T-helper 22 cell (primary cell): Measurements from ENCODE around the gene NT5M.

ENCODE experiments used
- DNase-seq: peaks from one replicate; pipeline ENCODE4 v3.0.0-alpha.2; 2020; ENCODE audit warnings: low read depth

NT5M gene

DNA sequence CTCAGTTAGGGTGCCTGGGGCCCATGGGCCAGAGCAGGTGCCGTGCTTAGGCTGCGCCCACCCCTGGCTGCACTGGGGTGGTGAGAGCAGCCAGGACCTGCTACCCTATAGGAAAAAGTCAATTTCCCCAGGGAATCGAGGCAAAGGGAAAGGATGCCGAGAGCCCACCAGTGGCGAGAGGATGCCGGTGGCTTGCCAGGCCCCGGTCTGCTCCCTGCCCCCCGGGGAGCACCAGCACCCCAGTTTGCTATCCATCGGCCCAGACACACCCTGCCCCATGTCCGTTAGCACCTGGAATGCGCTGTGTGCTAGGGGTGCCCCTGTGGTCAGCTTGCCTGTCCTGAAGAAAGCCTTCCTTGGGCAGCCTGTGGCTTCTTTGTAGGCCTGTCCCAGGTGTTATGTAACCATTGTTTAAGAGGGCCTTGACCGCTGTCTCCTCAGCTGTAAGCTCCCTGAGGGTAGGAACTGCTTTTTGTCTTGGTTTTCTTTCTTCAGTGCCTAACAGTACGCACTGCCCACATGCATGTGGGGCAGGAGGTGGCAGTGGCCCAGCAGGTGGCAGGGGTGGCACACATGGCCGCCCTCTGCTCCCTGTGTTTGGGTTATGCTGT, 40.8 kb downstream of the NT5M start:
- DNase-seq, result no peak

DNA sequence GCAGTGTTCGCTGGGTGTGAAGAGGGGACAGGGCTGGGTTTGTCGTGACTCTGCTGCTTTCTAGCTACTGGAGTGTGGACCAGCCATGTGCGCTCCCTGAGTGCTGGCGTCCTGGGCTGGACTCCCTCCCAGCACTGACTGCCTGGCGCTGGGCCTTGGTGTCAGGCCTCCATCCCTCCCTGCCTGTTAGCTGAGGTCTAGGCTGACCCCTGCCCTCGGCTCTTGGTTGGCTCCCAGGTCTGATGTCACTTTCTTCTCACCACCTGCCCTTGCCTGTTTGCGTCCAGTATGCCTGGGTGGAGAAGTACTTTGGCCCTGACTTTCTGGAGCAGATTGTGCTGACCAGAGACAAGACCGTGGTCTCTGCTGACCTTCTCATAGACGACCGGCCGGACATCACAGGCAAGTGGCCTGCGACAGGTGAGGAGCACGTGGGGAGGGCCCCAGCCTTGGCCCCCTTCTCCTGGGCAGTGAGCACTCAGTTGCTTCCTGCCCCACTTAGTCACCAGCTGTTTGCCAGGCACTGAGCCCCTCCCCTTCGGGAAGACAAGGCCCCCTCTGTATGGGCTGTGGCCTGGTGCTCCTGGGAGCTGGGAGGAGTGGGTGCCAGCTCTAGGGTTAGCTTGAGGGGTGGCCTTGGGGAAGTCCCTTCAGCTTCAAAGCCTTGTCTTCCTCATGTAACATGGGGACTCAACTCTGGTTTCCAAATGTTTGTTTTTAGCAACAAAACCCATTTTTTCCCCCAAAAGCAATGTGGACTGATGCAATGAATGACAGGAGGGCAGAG, 41.5 kb downstream of the NT5M start:
- no peak for DNase-seq

DNA sequence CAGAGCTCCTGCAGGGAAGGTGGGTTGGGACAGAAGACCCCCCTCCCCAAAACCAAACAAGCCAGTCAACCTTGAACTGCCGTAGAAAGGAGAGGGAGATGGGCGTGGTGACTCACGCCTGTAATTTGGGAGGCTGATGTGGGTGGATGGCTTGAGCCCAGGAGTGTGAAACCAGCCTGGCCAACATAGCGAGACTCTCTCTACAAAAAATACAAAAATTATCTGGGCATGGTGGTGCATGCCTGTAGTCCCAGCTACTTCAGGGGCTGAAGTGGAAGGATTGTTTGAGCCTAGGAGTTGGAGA, 42.1 kb downstream of the NT5M start:
- DNase-seq, result no peak

DNA sequence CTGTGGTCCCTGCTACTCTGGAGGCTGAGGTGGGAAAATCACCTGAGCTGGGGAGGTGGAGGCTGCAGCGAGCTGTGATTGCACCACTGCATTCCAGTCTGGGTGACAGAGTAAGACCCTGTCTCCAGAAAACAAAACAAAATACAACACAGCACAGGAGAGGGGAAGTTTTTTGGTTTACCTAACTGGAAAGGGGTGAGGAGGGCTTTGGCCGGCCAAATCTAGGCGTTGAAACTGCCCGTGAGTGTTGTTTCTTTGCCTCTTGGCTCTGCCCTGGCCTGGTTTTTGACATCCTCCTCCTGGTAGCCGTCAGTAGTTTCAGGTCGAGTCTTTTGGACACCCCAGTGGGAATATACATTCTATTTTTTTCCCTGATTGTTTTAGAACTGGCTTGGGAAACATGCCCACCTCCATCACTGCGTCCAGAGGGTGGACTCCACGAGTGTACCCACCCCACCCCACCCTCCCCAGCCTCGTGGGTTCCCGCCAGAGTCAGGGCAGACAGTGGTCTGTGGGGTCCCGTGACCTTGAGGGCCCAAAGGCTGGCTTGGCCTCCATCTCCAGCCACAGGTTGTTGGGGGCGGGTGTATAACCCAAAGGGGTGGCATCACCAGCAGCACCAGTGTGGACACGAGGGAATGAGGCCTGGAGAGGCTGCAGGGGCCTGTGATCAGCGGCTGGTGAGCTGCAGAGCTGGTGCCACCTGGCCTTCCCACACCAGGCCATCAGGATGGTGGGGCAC, 42.7 kb downstream of the NT5M start:
- DNase-seq, result no peak

DNA sequence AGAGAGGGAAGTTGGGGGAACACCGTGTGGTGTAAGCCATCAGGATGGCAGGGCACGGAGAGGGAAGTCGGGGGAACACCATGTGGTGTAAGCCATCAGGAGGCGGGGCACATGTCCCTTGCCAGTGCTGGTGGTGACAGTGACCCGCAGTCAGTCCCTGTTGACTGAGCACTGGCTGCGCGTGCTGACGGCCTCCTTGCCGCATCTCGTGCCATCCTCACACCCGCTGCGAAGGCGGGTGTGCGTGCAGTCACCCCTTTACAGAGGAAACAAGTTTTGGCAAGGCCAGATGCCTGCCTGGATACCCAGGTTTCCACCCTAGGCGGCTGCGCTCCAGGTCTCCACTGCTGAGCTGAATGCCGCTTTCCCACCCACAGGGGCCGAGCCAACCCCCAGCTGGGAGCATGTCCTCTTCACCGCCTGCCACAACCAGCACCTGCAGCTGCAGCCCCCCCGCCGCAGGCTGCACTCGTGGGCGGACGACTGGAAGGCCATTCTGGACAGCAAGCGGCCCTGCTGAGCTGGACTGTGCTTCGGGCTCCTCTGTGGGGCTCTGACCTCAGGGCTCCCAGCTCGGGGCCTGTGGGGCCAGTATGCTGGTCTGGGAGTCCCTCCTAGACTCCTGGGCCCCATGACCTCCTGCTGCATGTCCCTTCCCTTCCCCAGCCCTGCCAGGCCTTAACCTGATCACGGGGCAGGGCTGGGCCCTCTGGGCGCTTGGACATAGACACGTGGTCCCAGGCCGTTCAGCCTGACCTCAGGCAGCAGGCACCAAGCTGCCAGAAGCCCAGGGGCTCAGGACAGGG, 43.5 kb downstream of the NT5M start:
- DNase-seq, result no peak

DNA sequence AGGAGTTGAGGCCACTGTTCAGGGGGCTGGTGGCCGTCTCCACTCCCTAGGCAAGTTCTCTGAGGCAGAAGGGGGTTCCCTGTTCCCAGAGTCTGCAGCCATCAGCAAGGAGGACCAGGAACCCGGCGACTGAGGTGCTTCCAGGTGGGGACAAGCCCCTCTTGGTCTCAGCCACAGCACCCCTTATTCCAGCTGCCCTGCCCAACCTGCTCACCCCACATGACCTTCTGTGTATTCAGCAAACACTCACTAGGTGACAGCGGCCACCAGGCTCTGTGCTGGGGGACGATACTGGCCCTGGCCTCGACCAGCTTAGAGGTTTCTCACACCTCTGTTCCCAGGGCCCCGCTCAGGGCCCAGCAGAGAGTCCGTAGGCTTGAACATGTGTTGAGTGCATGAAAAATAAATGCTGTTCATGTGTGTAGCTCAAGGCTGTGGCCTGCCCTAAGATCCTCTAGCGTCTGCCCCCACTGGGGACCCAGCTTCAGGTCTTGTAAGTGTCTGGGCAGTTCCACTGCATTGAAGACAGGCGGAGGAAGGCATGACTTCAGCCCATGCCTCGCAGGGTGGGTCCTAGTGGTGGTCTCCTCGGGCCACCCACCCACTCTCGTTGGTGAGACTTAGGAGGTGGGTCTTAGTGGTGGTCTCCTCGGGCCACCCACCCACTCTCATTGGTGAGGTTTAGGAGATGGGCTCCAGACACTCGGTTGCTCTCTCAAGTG, 44.2 kb downstream of the NT5M start:
- DNase-seq, result no peak

DNA sequence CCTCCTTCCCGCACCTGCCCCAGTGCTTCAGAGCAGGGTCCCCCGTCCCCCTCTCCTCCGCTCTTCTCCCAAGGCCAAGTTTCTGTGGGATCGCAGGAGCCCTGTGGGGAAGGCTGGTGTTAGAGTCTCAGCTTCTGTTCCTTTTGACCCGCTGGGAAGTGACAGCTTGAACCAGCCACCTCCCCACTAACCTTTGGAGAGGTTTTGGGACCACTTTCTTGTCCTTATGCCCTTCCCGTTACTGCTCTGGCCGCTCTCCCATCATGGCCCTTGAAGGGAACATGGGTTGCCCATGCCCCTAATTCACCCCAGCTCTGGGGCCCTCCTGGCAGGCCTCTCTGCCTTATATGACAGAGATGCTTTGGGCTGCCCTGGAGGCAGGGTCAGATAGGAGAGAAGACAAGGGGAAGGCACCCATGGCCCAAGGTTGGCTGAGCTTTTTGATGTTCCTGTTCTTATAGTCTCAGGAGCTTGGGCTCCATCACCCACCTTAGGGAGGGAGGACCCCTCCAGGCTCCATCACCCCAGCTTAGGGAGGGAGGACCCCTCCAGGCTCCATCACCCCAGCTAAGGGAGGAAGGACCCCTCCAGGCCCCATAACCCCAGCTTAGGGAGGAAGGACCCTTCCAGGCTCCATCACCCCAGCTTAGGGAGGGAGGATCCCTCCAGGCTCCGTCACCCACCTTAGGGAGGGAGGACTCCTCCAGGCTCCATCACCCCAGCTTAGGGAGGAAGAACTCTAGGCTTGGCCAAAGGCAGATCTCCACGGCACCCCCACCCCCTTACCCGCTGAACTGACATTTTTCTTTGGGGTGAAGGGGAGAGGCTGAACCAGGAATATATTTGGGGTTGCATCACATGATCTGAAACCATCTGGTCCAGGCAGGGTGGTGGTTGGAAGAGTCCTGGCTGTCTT, 45.0 kb downstream of the NT5M start:
- DNase-seq, result no peak

DNA sequence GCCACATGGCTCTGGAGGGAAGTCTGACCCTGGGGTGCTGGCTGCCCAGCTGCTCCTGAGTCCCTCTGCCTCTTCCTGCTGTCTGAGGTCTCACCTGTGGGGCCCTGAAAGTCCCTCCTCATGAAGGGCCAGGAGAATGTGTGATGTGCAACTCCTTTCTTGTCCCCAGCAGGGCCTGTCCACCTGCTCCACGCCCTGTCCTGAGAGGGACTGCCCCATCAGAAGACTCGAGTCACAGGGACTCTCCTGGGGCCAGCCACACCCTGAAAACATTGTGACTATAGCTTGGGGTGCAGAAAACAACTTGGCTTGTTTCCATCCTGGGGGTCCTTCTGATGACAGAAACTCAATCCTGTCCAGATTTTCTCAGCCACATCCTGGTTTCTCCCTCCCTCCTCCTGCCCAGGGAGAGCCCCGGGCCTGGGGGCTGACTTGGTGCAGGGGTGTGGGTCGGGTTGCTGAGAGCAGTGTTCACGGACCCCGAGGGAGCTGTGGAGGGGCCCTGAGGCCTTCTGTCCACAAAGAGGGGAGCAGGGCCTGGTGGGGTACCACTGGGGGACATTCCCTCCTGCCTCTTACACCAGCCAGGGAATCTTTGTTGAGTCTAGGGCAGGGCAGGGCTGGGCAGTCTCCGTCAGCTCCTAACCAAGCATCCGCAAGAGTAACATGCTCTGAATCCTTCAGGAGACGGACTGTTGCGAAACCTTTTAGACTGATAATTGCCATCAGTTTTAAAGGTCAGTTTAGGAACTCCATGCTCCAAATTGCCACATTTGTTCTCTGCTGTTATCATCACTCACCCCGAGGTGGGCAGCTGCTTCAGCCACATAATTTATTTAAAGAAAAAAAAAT, 45.9 kb downstream of the NT5M start:
- no peak for DNase-seq

DNA sequence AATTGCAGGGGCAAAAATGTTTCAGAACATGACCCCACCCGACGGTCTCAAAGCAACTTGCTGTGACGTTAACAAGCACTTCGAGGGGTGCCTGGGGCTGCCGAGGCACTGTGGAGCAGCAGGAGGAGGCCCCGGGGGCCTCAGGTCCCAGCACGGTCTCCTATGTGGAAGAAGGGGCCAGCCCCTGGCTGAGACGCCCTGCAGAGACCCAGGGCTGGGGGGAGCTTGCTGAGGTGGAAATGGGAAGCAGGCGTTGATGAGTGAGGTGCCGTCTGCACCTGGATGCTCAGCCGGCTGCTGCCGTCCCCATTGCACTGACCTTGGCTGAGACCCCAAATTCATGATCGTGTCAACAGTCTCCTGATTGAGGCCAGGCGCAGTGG, 46.5 kb downstream of the NT5M start:
- DNase-seq, result no peak

DNA sequence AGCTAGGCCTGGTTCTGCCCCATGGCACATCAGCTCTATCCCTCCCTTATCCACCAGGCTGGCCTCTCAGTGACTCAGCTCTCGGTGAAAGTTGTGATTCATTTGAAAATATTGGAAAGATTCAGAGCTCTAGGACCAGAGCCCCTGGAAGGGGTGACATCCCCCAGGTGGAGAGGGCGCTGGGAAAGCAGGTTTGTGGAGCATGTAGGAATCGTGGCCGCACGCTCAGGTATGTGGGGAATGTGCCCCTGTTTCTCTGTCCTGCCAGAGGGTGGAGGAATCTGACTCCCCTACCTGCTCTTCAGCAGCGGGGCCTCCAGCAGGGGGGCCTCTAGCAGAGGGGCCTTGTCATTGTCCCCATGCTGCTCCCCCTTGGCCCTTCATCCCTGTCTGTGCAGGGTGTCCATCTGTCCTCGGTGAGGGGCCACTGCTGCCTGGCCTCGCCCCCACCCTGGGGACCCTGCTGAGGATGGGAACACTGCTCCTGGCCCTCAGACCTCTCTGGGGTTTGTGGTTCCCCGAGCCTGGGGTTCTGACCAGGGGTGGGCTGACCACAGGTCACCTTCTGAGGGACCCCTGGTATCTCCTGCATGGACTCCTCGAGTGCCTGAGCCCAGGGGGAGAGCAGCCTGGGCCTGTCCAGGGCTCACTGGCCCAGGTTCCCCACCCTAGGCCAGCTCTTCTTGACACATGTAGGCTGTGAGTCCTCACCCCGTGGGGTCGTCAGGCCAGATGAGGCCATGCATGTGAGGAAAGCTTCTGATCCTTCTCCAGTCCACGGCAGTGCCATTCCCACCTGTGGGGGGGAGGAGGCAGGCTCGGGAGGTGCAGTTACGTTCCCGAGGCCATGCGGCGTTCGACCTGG, 47.5 kb downstream of the NT5M start:
- no peak for DNase-seq

DNA sequence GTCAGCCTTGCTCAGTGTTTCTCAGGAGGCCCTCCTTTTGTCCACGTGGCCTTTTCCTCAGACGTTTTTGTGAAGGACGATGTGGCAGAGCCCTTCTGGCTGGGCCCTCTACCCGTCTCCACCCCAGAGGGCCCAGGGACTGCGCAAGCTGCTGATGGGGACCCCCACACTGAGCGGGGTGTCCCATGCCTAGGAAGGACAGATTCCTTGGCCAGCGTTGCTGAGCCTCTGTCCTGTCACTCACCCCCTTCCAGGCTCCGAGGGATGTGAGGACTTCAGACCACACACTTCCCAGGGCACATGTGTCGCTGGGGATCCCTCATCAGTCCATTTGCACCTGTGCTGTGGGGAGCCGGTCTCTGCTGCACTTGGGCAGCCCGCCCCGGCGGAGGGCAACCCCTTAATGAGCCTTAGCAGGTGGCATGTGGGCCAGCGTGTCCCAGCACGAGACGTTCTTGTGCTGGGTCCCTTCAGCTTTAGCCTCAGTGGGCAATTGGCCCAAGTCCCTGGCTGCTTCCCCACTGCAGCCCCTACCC, 48.3 kb downstream of the NT5M start:
- no peak for DNase-seq

DNA sequence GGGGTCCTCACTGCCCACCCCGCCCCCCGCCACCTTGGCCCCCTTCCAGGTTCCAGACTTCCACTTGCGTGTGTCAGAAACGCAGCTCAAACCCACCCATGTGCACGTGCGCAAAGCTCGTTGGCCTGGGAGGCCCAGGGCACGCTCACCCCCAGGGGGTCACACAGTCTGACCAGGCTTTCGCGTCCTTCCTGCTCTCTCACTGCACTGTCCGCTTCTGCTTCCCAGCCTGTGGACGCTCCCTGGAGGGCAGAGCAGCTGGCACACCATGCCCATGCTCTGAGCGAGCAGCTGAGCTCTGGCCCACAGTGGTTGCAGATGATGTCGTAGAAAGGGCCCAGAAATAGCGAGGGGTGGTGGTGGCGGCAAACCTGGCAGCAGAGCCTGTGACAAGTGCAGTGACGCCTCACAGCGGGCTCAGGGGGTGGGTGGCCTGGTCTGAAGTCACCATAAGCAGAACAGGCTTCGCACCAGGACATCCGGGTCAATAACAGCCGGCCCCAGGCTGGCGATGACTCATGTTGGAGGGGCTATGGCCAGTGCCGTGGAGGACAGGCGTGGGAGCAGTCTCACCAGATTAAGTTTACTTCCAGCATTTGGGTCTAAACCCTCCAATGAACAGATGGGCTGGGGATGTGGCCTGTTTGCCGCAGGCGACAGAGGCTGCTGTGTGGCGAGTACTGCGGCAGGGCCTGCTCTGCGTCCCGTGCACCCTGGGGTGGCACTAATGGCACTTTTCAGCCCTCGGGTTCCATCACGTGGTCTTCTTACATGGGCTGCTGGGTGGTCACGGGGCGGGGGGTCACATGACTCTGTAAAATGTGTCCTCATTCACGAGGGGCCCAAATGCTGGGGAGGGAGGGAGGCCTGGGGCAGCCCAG, 49.0 kb downstream of the NT5M start:
- DNase-seq, result no peak

DNA sequence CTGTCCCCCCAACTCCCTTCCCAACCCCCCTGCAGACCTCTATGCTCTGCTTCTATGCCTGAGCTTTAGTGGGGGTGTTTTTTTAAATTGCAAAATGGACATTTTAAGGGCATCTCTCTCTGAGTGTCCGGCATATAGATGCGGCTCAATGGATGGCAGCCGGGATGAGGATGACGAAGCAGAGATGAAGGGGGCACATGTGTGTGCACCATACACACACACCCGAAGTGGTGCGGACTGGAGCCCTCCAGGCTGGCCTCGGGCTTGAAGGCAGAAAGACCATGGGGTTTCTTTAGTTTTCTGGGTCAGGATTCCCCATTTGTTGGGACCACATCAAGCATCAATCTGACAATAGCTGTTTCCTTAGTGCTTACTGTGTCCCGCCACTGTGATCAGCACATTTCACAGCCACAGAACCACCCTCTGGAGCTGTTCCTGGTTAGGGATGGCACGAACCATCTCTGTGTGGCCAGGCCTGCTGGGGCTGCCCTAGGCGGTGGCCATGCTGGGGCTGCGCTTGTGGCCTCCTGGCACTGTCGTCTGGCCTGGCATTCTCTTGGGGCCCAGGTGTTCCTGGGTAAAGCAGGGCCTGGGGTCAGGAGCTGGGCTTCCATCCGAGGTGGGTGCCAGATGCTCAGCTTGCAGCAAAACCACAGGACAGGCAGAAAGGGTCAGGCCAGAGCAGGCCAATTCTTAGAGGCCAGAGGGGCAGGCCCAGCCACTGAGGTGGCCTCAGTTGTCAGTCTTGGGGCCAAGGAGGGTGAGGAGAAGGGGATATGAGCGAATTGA, 49.9 kb downstream of the NT5M start:
- DNase-seq, result no peak

DNA sequence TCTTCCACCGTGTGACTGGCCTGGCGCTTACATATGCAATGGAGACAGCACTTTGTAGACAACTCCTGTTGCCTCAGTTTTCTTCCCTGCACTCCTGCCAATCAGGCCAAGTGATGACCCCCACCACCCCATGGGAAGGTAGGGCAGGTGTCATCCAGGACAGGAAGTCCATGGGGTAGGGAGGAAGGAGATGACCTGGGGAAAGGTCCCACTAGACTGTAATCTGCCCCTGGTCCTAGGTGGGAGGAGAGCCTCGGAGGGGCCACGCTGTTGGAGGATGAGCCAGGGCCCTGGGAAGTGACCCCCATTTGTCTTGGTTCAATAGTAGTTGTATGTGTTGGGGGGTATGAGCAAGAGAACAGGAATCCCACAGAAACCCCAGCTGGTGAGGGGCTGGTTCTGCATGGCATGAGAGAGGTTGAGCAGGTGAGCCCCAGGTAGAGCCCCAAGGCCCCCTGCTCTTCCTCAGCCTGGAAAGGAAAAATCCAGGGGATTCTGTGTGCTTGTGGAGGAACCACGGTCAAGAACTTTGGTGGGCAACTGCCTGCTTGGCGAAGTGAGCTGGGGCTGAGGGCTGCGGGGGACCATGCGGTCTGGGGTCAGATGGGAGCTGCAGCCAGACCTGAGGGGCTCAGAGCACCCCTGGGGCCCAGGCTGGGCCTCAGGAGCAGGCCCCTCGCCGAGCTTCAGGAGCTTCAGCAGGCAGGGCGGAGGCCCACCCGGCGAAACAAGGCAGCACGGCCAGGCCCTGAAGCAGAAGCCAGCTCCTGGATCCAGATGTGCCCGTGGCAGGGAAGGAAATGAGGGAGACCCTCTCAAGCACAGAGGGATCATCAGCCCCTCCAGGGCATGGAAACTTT, 50.7 kb downstream of the NT5M start:
- no peak for DNase-seq

DNA sequence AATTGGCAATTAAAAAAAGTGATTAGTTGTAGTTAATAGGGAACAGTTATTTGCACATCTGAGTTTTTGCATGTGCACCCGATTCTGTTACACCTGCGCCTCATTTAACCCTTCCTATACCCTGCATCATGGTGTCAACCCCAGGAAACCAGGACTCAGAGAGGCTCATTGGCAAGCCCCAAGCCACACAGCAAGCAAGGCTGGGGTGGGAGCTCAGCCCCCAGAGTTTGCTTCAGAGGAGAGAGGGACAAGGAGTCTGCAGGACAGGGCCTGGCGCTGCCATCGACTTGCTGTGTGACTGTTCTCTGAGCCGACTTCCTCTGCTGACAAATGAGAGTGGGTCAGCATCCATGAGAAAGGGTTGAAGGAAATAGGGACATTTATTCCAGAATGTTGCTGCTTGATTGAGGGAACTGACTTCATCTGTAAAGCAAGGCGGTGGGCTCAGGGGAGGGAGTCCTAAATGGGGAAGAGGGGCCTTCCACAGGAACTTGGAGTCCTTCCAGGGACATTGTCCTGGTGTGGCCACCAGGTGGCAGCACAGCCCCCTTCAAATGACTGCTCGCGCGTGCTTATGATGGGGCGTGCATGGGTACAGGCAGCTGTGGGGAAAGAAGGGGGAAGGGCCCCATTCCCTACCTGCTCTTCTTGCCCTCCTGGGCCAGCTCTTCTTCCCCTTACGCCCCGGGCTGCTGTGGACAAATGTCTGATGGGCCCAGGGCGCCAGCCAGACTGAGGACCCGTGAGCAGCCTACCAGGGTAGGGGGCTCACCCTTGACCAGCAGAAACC, 51.6 kb downstream of the NT5M start:
- peak; percentile 33 for DNase-seq
